ENCODE results near the gene PLXNB2.

PLXNB2 gene

DNA sequence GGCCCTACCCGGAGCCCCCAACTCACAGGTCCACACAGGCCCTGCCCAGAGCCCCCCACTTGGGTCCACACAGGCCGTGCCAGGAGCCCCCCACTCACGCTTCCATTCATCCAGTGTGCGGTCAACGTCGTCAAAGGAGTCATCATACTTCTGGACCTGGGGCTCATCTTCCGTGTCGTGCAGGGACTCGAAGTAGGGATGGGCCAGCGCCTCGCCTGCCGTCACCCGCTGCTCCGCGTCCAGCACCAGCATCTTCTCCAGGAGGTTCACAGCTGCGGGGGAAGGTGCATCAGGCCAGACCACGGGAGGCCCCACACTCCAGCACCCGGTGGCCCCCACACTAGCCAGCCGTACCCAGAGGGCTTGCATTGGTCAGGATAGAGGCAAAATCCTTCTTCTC, 52.3 kb downstream of the PLXNB2 start:
- in situ Hi-C loops (cut with MboI; ENCODE audit: low sequenced_read_pairs), result no loop called here

DNA sequence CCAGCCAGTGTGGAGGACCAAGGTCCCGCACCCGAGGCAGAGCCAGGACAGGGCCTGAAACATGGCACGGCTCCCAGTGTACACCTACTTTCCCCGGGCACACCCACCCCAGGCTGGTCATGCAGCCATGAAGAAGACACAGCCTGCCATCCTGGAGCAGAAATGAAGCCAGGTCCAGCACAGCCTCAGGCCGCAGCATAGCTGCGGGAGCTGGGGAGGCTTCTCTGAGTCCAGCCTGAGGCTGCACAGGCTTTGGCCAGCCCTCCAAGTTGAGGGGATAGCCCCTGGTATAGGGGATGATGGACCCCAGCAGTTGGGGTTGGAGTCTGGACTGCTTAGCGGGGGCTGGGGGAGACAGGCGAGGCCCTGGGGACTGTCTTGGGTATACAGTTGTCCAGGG, 53.5 kb downstream of the PLXNB2 start:
- in situ Hi-C loops (cut with MboI; ENCODE audit: low sequenced_read_pairs), result no loop called here

DNA sequence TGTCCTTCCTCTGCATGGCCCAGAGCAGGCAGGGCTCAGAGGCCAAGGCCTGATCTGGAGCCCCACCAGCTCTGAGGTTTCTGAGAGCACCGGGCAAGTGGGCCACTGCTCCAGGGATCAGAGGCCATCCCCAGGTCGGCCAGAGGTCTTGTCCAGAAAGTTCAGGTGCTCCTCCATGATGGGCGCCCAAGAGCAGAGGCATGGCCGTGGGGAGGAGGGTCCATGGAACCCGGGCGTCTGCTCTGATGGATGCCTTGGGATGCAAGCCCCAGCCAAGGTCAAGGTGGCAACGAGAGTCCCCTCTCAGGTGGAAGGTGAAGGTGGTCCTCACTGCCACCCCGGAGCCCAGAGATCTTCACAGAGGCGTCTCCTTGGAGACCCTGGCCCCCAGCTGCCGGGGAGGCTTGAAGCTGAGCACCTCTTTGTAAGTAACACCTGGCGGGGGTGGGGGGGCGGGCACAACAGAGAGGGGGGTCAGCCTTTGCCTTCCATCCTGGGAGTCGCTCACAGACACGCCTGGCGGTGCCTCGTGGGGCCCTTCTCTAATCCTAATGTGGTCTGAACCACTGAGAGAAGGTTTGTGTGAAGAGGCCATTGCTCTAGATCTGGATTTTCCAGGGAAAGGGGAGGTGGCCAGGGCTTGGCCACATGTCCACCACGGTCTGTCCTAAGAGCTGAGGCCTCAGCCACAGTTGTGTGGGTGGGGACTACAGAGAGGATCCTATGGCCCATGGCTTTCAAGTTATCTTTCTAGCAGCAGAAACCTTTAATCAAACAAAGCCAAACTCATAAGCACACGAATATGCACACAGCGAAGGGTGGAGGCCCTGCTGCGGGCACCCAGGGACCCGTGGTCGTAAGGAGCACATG, 54.2 kb downstream of the PLXNB2 start:
- in situ Hi-C loops (cut with MboI; ENCODE audit: low sequenced_read_pairs), result no loop called here

DNA sequence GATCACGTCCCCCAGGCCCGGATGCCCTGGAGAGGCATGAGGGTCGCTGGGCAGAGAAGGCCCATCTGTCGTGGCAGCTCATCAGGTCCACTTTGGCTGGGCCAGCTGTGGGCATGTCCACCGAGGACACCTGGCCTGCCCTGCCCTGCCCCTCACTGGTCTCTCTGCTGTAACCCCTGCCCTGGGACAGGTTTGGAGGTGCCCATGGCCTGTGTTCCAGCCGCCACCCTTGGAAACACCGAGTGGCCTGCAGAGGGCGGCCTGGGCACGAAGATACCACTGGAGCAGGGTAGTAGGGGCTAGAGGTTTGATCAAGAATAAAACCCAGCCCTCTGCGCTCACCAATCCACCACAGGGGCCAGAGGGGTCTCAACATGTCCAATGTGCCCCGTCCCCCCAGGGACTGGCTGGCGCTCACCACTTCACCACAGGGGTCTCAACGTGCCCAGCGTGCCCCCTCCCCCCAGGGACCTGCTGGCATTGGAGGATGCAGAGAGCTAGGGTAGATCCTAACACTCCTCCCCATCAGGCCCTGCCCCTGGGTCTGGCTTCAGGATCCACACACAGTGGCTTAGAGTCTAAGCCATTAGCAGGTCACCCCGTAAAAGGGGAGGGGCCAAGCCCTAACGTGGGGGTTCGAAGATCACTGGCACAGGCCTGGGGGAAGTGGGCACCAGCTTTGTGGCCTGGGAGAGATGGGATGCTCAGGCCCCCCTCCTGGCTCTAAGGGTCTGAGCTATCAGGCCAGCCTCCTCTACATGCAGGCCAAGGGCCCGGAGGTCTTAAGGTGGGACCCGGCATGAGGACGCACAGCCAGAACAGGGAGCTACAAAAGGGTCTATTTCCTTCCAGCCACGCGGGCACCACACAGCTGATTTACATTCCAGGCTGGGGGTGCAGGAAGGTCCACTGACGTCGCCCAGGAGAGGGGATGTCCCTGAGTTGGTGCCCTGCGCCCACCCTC, 55.1 kb downstream of the PLXNB2 start:
- in situ Hi-C loops (cut with MboI; ENCODE audit: low sequenced_read_pairs), result no loop called here

DNA sequence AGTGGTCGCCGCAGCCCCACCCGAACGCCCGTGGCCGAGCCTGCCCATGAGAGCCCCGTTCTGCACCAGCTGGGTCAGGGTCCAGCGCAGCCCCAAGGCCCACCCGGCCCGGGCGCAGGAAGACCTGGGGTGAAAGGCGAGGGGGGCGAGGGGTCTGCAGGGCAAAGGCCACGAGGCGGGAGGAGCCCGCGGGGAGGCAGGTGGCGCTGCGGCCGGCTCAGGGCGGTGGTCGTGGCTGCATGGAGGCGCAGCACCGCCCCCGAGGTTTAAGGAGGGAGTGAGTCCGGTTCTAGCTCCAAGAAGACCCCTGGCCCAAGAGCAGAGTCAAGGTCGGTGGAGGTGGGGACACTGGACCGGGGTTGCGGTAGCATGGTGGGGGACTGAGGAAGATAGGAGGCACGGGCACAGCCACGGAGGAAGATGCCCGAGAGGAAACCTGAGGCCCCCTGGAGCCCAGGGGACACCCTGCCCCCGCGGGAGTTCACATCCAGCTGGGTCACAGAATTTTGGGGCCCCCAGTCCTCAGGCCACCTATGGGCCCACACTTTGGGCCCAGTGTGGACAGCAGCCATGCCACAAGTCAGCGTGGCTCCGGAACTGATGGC, 55.9 kb downstream of the PLXNB2 start:
- in situ Hi-C loops (cut with MboI; ENCODE audit: low sequenced_read_pairs), result no loop called here

DNA sequence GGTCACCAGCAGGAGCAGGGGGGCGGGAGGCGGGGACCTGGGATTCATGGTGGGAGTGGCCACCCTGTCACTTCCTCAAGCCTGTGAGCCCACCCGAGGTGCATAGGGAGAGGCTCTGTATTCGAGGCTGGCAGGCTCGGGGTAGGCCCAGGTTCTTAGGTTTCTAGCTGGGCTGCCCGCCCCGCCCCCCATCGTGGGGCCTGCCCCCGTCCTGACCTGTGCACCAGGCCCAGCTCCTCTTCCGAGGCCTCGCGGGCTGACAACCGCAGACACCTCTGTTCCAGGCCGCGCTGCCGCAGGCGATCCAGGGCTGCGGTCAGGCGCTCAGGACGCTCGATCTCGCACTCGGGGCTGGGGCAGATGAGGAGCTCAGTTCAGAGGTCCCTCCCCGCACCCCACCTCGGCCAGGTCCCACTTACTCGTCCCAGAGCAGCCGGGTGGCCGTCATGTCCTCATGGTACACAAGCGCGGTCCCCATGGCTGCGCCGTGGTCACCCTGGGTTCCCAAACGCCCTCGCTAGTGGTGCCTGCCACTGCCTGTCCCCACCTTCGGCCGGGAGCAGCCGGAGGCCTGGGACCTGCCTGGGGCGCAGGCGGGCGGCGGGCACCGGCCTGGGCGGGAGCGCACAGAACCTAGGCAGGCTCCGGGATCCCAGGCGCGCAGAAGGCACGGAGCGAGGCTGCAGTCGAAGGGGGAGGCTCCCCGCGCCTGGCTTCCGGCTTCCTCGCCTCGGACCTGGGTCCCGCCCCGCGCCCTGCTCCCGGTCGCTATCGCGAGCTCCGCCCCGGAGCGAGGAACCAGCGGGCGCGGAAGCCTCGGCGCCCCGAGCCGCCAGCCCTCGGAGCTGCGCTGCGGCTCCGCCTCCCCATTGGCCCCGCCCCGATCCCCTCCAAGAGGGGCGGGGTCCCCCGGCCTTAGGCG, 56.6 kb downstream of the PLXNB2 start, which contains the start of gene HDAC10:
TSS of gene HDAC10 (minus strand) at position 711 of the 922 bp plus-strand sequence. CDS start at position 478, 233 bp downstream.
- in situ Hi-C loops (cut with MboI; ENCODE audit: low sequenced_read_pairs), result no loop called here

DNA sequence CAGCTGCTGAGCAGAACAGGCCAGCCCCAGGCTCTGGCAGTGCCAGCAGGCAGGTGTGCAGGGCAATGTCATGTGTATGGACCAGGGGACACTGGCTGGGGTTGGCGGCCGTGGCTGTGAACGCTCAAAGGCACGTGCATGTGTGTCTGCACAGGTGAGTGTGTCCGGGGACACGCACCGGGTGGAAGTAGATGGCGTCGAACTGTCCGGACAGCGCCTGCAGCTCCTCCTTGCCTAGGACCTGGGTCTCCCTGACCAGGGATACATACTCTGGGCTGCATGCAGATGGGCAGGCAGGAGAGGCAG, 57.2 kb downstream of the PLXNB2 start:
- in situ Hi-C loops (cut with MboI; ENCODE audit: low sequenced_read_pairs), result no loop called here

DNA sequence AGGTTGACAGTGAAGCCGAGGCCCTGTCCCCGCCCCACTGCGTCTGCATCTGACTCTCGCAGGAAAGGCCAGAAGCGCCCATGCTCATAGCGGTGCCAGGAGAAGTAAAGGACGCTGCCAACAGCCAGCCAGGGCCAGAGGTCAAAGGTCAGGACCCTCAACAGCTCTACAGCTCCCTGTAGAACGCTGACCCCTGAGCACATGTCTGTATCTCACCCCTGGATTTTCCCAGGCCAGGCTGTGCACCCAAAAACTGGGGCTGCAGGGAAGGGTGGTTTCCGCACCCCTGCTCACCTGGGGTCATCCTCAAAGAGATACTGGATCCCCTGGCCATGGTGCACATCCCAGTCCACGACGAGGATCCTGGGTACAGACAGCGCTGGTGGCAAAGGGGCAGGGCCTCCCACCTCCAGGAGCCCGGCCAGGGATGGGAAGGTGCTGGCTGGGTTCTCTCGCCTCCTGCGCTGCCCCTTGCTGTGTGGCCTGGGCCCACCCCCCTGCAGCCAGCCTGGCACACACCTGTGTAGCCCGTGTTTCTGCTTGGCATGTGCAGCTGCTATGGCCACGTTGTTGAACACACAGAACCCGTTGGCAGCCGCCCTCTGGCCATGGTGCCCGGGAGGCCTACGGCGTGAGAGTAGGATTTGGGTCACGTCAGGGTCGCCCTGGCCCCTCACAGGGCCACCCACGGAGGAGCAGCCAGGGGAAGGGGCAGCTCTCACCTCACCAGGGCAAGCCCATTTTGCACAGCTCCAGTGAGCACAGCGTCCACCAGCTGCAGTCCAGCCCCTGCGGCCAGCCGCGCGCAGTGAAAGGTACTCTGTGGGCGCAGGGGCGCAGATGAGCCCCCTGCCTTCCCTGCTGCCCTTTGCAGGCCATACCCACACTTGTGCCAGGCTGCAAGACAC, 57.9 kb downstream of the PLXNB2 start:
- in situ Hi-C loops (cut with MboI; ENCODE audit: low sequenced_read_pairs), result no loop called here

DNA sequence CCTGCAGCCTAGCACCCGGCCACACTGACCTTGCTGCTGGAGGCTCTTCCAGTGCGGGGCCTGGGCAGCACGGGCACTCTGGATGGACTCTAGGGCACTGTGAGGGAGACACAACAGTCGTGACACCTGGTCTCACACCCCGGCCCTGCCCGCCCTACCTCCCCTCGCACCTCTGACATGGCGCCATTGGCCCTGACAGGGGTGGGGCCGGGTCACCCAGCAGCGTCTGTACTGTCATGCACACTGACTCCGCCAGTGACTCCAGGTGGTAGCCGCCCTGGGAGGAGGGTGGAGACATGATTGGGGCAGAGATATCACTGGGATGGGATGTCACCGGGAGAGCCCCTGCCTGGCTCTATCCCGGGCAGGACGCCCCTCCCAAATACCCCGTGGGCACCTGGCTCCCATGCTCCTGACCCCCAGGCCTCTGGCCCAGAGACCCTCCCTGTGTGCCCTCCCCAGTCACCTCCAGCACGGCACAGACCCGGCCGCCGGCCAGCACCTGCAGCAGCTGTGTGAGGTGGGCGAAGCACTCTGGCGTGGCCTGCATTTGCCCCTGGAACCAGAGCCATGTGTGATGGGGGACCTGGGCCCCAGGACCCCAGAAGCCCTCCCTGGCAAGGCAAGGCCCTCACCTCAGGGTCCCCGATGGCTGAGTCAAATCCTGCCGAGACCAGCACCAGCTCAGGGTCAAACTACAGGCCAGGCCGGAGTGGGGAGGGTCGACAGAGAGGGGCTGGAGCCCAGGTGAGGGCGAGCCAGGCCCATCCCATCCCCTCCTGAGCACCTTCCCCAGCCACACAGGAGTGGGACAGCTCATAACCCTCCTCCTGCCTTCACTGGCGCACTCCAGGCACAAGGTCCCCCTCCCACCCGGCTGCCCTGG, 59.0 kb downstream of the PLXNB2 start:
- in situ Hi-C loops (cut with MboI; ENCODE audit: low sequenced_read_pairs), result no loop called here

DNA sequence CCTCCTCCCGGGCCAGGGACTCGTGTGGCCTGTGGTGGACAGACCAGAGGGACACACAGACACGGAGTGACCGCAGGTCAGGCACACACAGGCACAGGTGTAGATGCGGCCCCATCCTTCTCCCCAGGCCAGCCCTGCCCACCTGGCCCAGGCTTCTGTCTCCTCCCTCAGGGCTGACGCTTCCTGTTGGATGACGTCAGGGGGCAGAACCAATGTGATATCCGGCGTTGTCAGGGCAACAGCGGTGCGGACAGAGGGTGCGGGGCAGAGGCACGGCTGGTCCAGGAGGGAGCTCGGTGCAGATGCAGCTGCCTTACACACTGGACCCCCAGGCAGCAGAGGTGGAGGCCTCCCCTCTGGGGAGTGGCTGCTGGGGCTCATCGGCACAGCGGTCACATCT, 59.7 kb downstream of the PLXNB2 start:
- in situ Hi-C loops (cut with MboI; ENCODE audit: low sequenced_read_pairs), result no loop called here

DNA sequence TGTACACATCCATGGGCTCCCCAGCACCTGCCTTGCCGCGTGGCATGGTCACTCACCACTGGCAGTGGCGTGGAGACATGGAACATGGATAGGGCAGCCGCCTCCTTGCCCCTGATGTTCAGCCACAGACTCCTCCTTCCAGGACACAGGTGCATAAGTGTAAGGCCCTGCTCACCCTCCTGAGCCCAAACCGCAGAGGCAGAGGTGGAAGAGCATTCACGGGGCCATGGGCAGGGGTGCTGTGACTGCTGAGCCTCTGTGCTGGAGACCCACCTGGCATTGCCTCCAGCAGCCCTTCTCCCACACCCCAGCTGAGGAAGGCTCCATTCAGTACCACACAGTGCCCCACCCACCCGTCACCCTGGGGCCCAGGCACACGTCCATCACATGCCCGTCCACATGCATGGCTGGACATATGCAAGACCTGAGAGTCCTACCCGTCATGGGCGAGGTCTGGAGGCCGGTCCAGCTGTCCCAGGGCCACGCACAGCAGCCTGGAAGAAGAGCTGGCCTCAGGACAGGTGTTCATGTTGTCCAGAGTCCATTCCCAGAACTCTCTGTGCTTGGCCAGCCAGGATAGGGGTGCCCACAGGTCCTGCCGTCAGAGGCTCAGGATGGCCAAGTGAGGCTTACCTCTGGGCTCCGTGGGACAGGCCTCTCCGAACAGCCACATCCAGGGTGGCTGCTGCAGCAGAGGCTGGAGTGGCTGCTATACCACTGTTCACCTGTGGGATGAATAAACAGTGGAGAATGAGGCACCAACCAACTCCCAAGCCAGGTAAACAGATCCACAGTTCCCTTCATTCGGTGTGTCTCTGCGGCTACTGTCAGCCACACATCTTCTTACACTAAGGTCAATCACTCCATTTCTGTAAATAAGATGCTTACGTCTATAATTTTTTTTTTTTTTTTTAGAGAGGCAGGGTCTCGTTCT, 60.9 kb downstream of the PLXNB2 start:
- in situ Hi-C loops (cut with MboI; ENCODE audit: low sequenced_read_pairs), result no loop called here

DNA sequence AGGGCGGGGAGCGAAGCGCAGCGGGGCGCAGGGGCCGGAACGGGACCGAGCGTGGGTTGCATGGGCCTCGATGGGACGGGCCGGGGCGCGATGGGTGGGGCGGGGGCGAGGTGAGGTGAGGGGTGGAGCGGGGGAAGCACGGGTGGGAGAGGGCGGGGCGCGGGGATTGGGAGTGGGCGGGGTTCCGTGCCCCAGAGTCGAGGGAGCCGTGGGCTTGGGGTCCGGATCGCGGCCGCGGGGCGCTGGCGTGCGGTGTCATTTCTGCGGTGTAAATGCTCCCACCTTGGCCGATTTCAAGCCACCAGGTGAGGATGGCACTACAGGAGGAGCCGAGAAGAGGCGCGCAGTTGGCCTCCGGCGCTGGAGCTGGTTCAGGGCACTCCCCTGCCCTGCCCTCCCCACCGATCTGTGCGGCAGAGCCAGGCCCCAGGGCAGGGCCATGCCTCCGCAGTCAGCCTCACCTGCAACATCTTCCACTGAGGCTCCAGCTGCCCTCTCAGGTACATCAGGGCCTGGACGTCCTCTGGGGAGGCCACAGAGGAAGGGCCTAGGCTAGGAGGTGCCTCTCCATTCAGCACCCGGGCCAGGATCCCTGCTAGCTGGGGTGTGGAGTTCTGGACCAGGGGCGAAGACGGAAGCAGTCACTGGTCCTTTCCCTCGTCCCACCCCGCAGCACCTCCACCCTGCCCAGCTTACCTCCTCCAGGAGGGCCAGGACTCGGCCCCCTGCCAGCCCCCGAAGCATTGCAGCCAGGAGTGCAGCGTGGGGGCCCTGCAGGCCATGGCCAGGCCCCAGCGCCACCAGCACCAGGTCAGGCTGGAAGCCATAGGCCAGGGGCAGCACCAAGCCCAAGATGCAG, 62.0 kb downstream of the PLXNB2 start:
- in situ Hi-C loops (cut with MboI; ENCODE audit: low sequenced_read_pairs), result no loop called here

DNA sequence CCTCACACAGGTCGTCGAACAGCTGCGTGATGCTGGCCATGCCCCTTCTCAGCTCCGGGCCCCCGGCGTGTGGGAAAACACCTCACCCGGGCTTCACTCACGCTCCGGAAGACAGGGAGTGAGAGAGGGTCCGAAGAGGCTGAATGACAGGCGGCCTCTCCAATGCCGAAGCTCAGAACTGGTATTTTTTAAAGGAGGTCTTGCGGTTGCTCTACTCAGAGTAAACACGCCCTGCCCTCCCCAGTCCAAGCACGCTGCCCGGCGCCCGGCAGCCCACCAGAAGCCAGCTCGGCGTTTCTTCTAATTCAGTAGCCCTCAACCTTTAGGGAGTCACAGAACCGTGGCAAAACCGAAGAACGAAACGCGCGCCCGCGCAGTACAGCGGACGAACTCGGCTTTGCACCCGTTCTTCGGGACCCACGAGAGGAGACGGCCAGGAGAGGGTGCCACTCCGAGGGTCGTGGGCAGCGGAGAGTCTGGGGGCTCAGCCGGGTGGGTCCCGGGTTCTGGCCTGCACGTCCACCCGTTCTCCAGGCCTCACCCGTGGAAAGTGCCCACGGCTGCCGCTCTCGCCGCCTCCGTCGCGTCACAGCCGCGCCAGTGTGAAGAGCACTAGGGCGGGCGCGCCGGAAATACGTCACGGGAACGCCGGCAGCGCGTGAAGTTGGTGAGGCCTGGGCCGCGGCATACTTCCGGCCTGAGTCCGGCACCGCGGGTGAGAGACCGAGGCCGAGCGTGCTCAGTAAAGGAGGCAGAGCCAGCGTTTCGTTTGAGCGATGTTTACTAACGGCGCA, 62.8 kb downstream of the PLXNB2 start, which contains the start of gene TUBGCP6:
TSS of gene TUBGCP6 (minus strand) at position 604 of the 794 bp plus-strand sequence. CDS start at position 40, 564 bp downstream.
- in situ Hi-C loops (cut with MboI; ENCODE audit: low sequenced_read_pairs), result no loop called here

DNA sequence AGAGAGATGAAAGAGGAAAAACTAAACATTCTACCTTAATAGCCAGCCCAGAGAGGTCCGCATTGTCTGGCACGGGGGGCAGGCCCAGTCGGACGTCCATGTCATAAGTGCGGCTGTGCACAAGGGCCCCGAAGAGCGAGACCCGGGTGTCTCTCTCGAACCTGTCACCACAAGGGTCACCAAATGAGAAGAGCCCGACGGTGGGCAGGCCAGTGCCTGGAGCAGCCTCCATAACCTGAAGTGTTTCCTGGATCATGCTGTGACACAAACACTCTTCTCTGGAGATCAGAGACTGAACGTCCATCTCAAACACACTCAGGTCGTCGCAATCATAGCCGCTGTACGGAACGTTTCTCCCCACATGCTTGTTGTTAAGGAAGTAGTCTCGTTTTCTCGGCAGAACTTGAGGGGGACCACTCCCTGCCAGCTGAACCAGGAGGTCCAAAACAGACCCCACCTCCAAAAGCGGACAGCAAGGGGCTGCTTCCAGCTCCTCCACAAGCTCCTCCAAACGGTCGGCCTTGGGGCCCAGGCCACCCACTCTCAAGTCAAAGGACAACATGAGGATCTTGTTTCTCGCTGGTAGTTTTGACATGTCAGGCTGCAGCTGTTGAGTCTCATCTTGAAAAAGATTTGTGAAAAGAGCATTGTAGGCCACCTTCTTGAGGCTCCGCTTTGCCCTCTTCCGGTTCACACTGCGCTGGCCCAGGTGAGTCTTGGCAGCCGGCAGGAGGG, 63.6 kb downstream of the PLXNB2 start:
- in situ Hi-C loops (cut with MboI; ENCODE audit: low sequenced_read_pairs), result no loop called here
